HEK293 (cell line): Measurements from ENCODE around the gene SELENOI.
"Not testable (repeated sequence)": the region's sequence is repeated elsewhere in the genome, so short reads cannot be mapped to it uniquely, and the experiment has no call there.

Experiments used
- CTCF ChIA-PET: fragments of 350-600 bp; formaldehyde crosslinking; extraction: SDS; loops from one replicate; lab custom pipeline; 2021; ENCODE audit warnings: antibody characterized with exemption; lab: Yijun Ruan, JAX
- POLR2A ChIA-PET: fragments of 300-600 bp; formaldehyde crosslinking; extraction: SDS; loops from one replicate; lab custom pipeline; 2020; ENCODE audit warnings: antibody characterized with exemption, inconsistent platforms; lab: Yijun Ruan, JAX
- H3K27ac ChIP-seq: fragments of 200-500 bp; sonication (Bioruptor generic); 2 replicates; pipeline ENCODE4 v1.5.1; 2014; ENCODE audit warnings: low read depth, low read length, control low read depth, inconsistent platforms; ENCODE audit errors: extremely low read depth
- H3K36me3 ChIP-seq, 2 experiments: fragments of 200-500 bp in 1 of 2; sonication (Bioruptor generic) in 1 of 2; 1 replicate in 1 of 2; 2 replicates in 1 of 2; pipeline ENCODE4 v1.5.1; 2014 to 2017; ENCODE audit warnings: inconsistent platforms in 2 of 2, low read length in 2 of 2; ENCODE audit not compliant: control insufficient read depth in 2 of 2, insufficient read depth in 1 of 2
- H3K4me1 ChIP-seq: fragments of 200-500 bp; sonication (Bioruptor generic); 2 replicates; pipeline ENCODE4 v1.5.1; 2014; ENCODE audit warnings: mild to moderate bottlenecking, low read length, inconsistent platforms; ENCODE audit not compliant: control insufficient read depth, insufficient read depth
- H3K4me3 ChIP-seq: 2 replicates; pipeline ENCODE4 v1.5.1; 2011; ENCODE audit warnings: low read depth, mild to moderate bottlenecking, control low read depth, low read length, moderate library complexity
- H3K9me3 ChIP-seq: fragments of 200-500 bp; sonication (Bioruptor generic); 2 replicates; pipeline ENCODE4 v1.5.1; 2014; ENCODE audit warnings: low read depth, low read length, inconsistent platforms; ENCODE audit not compliant: control insufficient read depth, insufficient read depth
- FEZF1 ChIP-seq: fragments of 450-650 bp; formaldehyde crosslinking; IDR thresholded peaks from 2 replicates; pipeline ENCODE4 v1.5.1; 2016; ENCODE audit warnings: missing biosample characterization, missing genetic modification characterization
- SCRT2 ChIP-seq: fragments of 450-650 bp; formaldehyde crosslinking; IDR thresholded peaks from 2 replicates; pipeline ENCODE4 v1.5.1; 2016; ENCODE audit warnings: missing biosample characterization, missing genetic modification characterization
- SP3 ChIP-seq: fragments of 450-650 bp; formaldehyde crosslinking; IDR thresholded peaks from 2 replicates; pipeline ENCODE4 v1.5.1; 2016; ENCODE audit warnings: missing biosample characterization, missing genetic modification characterization
- SP7 ChIP-seq: fragments of 450-650 bp; formaldehyde crosslinking; IDR thresholded peaks from 2 replicates; pipeline ENCODE4 v1.5.1; 2016; ENCODE audit warnings: missing biosample characterization, missing genetic modification characterization
- YY2 ChIP-seq: fragments of 450-650 bp; formaldehyde crosslinking; IDR thresholded peaks from 2 replicates; pipeline ENCODE4 v1.5.1; 2016; ENCODE audit warnings: missing biosample characterization, missing genetic modification characterization
- ZNF174 ChIP-seq: fragments of 450-650 bp; formaldehyde crosslinking; IDR thresholded peaks from 2 replicates; pipeline ENCODE4 v1.5.0; 2017; ENCODE audit warnings: missing biosample characterization, mild to moderate bottlenecking, missing genetic modification characterization
- ZNF248 ChIP-seq: fragments of 450-650 bp; formaldehyde crosslinking; IDR thresholded peaks from 2 replicates; pipeline ENCODE4 v1.5.1; 2017; ENCODE audit warnings: missing biosample characterization, missing genetic modification characterization
- ZNF341 ChIP-seq: fragments of 450-650 bp; formaldehyde crosslinking; IDR thresholded peaks from 2 replicates; pipeline ENCODE4; 2016; ENCODE audit warnings: low read depth, missing biosample characterization, missing genetic modification characterization
- ZNF350 ChIP-seq: fragments of 450-650 bp; formaldehyde crosslinking; IDR thresholded peaks from 2 replicates; pipeline ENCODE4 v1.5.0; 2017; ENCODE audit warnings: missing biosample characterization, mild to moderate bottlenecking, missing genetic modification characterization
- TF ChIP-seq, protein P1 (sequence below): fragments of 450-650 bp; formaldehyde crosslinking; IDR thresholded peaks from 2 replicates; pipeline ENCODE4 v1.5.1; 2016; ENCODE audit warnings: missing biosample characterization, missing genetic modification characterization
- TF ChIP-seq, protein P2 (sequence below): fragments of 450-650 bp; IDR thresholded peaks from 2 replicates; pipeline ENCODE4 v1.5.1; 2018; ENCODE audit warnings: missing biosample characterization, missing genetic modification characterization
- TF ChIP-seq, protein P3 (sequence below): fragments of 450-650 bp; formaldehyde crosslinking; IDR thresholded peaks from 2 replicates; pipeline ENCODE4 v1.5.1; 2016; ENCODE audit warnings: missing biosample characterization, missing genetic modification characterization, borderline replicate concordance
- TF ChIP-seq, protein P4 (sequence below): fragments of 450-650 bp; formaldehyde crosslinking; IDR thresholded peaks from 2 replicates; pipeline ENCODE4 v1.5.1; 2016; ENCODE audit warnings: missing biosample characterization, missing genetic modification characterization
- TF ChIP-seq, protein P5 (sequence below): fragments of 450-650 bp; formaldehyde crosslinking; IDR thresholded peaks from 2 replicates; pipeline ENCODE4 v1.5.0; 2017; ENCODE audit warnings: missing biosample characterization, missing genetic modification characterization, borderline replicate concordance

SELENOI gene

DNA sequence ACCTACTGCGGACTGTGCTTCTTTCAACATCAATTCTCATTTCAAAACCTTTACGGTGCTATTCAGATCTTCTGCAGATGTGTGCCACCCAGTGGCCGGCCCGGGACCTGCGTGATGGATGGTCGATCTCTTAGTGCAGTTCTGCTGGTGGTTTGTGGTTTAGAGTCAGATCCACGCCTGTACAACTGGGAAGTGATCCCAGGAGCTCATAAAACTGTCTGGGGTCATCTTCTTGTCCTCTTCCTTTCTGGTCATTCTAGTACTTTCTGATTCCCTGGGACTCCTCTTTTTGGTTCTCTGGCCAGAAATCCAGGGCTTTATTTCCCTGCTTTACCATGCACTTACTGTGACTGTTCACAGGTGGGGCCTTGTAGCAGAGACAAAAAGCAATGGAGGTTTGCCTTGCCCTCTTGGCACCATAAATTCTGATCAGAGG lies 15.8 kb upstream of the SELENOI start (continued):
- 0 out of 2 replicates have a peak, but pooled peaks have one; percentile 28 for TF ChIP-seq SCRT2 (tag by site-specific recombination)
- TF ChIP-seq ZNF341 = no peak
- TF ChIP-seq ZNF350 (tag by site-specific recombination) = no peak
- TF ChIP-seq, all 188 proteins: peak for 5

DNA sequence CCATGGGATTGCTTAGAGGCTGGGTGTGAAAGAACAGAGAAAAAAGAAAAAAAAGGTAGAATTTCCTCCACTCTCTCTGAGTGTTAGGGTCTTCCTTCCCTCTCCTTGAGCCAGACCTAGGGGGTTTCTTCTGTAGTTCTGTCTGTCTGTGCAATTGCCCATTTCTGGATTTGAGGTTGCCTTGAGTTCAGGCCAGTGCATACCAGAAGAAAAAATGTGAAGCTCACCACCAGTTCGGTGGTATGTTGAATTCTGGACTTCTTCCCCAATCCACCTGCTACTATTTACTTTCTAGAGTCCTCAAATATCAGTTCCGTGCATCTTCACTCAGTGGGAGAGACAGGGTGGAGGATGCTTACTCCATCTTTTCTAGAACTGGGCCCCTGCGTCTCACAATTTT lies 15.3 kb upstream of the SELENOI start:
- no peak for TF ChIP-seq SP7 (tag by site-specific recombination)
- TF ChIP-seq, protein P1, sequence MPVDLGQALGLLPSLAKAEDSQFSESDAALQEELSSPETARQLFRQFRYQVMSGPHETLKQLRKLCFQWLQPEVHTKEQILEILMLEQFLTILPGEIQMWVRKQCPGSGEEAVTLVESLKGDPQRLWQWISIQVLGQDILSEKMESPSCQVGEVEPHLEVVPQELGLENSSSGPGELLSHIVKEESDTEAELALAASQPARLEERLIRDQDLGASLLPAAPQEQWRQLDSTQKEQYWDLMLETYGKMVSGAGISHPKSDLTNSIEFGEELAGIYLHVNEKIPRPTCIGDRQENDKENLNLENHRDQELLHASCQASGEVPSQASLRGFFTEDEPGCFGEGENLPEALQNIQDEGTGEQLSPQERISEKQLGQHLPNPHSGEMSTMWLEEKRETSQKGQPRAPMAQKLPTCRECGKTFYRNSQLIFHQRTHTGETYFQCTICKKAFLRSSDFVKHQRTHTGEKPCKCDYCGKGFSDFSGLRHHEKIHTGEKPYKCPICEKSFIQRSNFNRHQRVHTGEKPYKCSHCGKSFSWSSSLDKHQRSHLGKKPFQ (tag by site-specific recombination) = no peak
- Histone ChIP-seq H3K9me3 (no peaks in the 10 kb centered on the region), H3K4me3 (no peak overlapping the region), H3K4me1 (no peaks in the 10 kb centered on the region), H3K27ac (no peak overlapping the region), H3K36me3 (no peaks in the 10 kb centered on the region)
- ChIA-PET CTCF (interaction anchor here (0.6 to 2.3 kb wide), 20 partner anchors 8 to 416 kb away, joined by 3 to 7 read pairs (median 4); partner anchors contain the start of genes HADHA and HADHB), POLR2A (interaction anchor here (0.6 to 1.1 kb wide), 2 partner anchors 15 to 475 kb away, joined by 3 read pairs; partner anchors contain the start of gene SELENOI)

DNA sequence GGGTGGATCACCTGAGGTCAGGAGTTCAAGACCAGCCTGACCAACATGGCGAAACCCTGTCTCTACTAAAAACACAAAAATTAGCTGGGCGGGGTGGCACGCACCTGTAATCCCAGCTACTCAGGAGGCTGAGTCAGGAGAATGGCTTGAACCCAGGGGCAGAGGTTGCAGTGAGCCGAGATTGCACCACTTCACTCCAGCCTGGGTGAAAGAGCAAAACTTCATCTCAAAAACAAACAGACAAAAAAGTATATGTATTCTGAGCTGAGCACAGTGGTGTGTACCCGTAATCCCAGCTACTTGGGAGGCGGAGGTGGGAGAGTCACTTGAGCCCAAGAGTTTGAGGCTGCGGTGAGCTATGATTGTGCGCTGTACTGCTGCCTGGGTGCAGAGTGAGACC lies 14.6 kb upstream of the SELENOI start:
- not testable (repeated sequence) for H3K36me3 ChIP-seq, H3K4me1 ChIP-seq, H3K27ac ChIP-seq, H3K4me3 ChIP-seq, H3K9me3 ChIP-seq
- CTCF ChIA-PET = interaction anchor here (0.6 to 2.3 kb wide), 14 partner anchors 7 to 802 kb away, joined by 3 to 7 read pairs (median 4); no protein-coding TSS in a partner anchor
- POLR2A ChIA-PET = interaction anchor here (1.1 kb wide), 1 partner anchor 14 kb away, joined by 3 read pairs; the partner anchor contains the start of gene SELENOI

DNA sequence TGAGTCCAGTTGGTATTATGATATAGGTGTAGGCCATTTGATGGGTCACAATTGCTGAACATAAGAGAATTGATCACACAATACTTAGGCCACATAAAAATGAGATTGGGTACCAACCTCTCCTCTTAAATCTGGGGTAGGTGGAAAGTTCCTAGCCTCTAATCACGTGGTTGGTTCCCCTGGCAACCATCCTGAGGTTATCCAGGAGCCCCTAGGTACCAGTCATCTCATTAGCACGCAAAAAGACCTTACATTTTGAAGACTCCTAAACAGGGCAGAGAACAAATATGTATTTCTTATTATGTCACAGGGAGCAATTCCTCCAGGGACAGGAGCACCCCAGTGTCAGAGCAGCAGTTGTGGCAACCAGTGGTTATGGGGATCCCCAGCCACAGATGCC lies 12.7 kb upstream of the SELENOI start:
- ChIA-PET CTCF (interaction anchor here (0.7 kb wide), 1 partner anchor 188 kb away, joined by 3 read pairs; no protein-coding TSS in a partner anchor), POLR2A (no interaction called here)
- Histone ChIP-seq H3K4me1 (no peaks in the 10 kb centered on the region), H3K27ac (no peak overlapping the region), H3K4me3 (no peak overlapping the region), H3K36me3 (no peaks in the 10 kb centered on the region), H3K9me3 (no peaks in the 10 kb centered on the region)
- TF ChIP-seq, protein P2, sequence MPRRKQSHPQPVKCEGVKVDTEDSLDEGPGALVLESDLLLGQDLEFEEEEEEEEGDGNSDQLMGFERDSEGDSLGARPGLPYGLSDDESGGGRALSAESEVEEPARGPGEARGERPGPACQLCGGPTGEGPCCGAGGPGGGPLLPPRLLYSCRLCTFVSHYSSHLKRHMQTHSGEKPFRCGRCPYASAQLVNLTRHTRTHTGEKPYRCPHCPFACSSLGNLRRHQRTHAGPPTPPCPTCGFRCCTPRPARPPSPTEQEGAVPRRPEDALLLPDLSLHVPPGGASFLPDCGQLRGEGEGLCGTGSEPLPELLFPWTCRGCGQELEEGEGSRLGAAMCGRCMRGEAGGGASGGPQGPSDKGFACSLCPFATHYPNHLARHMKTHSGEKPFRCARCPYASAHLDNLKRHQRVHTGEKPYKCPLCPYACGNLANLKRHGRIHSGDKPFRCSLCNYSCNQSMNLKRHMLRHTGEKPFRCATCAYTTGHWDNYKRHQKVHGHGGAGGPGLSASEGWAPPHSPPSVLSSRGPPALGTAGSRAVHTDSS (tag by site-specific recombination) = no peak
- TF ChIP-seq SP3 (tag by site-specific recombination) (no peak), ZNF248 (tag by site-specific recombination) (no peak), FEZF1 (tag by site-specific recombination) (no peak), ZNF174 (tag by site-specific recombination) (no peak), YY2 (tag by site-specific recombination) (no peak)
- TF ChIP-seq, protein P3, sequence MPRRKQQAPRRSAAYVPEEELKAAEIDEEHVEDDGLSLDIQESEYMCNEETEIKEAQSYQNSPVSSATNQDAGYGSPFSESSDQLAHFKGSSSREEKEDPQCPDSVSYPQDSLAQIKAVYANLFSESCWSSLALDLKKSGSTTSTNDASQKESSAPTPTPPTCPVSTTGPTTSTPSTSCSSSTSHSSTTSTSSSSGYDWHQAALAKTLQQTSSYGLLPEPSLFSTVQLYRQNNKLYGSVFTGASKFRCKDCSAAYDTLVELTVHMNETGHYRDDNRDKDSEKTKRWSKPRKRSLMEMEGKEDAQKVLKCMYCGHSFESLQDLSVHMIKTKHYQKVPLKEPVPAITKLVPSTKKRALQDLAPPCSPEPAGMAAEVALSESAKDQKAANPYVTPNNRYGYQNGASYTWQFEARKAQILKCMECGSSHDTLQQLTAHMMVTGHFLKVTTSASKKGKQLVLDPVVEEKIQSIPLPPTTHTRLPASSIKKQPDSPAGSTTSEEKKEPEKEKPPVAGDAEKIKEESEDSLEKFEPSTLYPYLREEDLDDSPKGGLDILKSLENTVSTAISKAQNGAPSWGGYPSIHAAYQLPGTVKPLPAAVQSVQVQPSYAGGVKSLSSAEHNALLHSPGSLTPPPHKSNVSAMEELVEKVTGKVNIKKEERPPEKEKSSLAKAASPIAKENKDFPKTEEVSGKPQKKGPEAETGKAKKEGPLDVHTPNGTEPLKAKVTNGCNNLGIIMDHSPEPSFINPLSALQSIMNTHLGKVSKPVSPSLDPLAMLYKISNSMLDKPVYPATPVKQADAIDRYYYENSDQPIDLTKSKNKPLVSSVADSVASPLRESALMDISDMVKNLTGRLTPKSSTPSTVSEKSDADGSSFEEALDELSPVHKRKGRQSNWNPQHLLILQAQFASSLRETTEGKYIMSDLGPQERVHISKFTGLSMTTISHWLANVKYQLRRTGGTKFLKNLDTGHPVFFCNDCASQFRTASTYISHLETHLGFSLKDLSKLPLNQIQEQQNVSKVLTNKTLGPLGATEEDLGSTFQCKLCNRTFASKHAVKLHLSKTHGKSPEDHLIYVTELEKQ (tag by site-specific recombination) = no peak
- TF ChIP-seq, protein P4, sequence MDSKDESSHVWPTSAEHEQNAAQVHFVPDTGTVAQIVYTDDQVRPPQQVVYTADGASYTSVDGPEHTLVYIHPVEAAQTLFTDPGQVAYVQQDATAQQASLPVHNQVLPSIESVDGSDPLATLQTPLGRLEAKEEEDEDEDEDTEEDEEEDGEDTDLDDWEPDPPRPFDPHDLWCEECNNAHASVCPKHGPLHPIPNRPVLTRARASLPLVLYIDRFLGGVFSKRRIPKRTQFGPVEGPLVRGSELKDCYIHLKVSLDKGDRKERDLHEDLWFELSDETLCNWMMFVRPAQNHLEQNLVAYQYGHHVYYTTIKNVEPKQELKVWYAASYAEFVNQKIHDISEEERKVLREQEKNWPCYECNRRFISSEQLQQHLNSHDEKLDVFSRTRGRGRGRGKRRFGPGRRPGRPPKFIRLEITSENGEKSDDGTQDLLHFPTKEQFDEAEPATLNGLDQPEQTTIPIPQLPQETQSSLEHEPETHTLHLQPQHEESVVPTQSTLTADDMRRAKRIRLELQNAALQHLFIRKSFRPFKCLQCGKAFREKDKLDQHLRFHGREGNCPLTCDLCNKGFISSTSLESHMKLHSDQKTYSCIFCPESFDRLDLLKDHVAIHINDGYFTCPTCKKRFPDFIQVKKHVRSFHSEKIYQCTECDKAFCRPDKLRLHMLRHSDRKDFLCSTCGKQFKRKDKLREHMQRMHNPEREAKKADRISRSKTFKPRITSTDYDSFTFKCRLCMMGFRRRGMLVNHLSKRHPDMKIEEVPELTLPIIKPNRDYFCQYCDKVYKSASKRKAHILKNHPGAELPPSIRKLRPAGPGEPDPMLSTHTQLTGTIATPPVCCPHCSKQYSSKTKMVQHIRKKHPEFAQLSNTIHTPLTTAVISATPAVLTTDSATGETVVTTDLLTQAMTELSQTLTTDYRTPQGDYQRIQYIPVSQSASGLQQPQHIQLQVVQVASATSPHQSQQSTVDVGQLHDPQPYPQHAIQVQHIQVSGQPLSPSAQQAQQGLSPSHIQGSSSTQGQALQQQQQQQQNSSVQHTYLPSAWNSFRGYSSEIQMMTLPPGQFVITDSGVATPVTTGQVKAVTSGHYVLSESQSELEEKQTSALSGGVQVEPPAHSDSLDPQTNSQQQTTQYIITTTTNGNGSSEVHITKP (tag by site-specific recombination) = no peak
- TF ChIP-seq, protein P5, sequence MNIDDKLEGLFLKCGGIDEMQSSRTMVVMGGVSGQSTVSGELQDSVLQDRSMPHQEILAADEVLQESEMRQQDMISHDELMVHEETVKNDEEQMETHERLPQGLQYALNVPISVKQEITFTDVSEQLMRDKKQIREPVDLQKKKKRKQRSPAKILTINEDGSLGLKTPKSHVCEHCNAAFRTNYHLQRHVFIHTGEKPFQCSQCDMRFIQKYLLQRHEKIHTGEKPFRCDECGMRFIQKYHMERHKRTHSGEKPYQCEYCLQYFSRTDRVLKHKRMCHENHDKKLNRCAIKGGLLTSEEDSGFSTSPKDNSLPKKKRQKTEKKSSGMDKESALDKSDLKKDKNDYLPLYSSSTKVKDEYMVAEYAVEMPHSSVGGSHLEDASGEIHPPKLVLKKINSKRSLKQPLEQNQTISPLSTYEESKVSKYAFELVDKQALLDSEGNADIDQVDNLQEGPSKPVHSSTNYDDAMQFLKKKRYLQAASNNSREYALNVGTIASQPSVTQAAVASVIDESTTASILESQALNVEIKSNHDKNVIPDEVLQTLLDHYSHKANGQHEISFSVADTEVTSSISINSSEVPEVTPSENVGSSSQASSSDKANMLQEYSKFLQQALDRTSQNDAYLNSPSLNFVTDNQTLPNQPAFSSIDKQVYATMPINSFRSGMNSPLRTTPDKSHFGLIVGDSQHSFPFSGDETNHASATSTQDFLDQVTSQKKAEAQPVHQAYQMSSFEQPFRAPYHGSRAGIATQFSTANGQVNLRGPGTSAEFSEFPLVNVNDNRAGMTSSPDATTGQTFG = no peak
